Prostate gland (tissue), 2 donors: Measurements from ENCODE around the gene COL1A2. TPM values are rescaled to one million over a fixed set of nuclear protein-coding genes. Genes with fewer than 3 reads are reported as not detected.
A peak's percentile ranks its signal among the peaks of the same experiment; 100 is the strongest.

ENCODE experiments used
- DNase-seq: peaks from one replicate; pipeline ENCODE4 v3.0.0-alpha.2; 2019; ENCODE audit warnings: low spot score
- H3K27ac ChIP-seq, 2 donors: fragments of 200-600 bp; sonication (generic); 2 replicates each; pipeline ENCODE4 v1.5.1; 2017 to 2019
- H3K27me3 ChIP-seq: fragments of 200-600 bp; sonication (generic); replicated peaks from 2 replicates; pipeline ENCODE4 v1.5.1; 2019; ENCODE audit not compliant: insufficient read depth
- H3K36me3 ChIP-seq, 2 donors: fragments of 200-600 bp; sonication (generic); 1 replicate in 1 of 2; 2 replicates in 1 of 2; pipeline versions ENCODE4 v1.5.1 to v1.8.1; 2017 to 2019
- H3K4me1 ChIP-seq: fragments of 200-600 bp; sonication (generic); replicated peaks from 2 replicates; pipeline ENCODE4 v1.5.1; 2019
- H3K4me3 ChIP-seq, 2 donors: fragments of 200-600 bp; sonication (generic); 2 replicates each; pipeline ENCODE4 v1.5.1; 2017 to 2019
- H3K9me3 ChIP-seq: fragments of 200-600 bp; sonication (generic); 2 replicates; pipeline ENCODE4 v1.5.1; 2017
- POLR2A ChIP-seq: fragments of 450-650 bp; IDR thresholded peaks from one replicate; pipeline ENCODE4 v1.6.1; 2016; ENCODE audit warnings: antibody characterized with exemption, mild to moderate bottlenecking
- POLR2AphosphoS5 ChIP-seq: sonication (generic); formaldehyde crosslinking; IDR thresholded peaks from one replicate; pipeline ENCODE4 v1.6.1; 2017; ENCODE audit warnings: antibody characterized with exemption
- WGBS: methylation state at CpG from one replicate; pipeline ENCODE4 v1.1.5; 2018; 5-methylcytosine and 5-hydroxymethylcytosine counted together
- intact Hi-C: fragments of 100-400 bp; cut with DNase I; formaldehyde crosslinking; loops from one replicate; pipeline ENCODE4 v1.14.2; 2022
- total RNA-seq, 2 donors: library from RNA; depleted of rRNA; stranded (reverse); fragments of >200 nt; gene quantifications; one replicate each; pipeline ENCODE4 v1.1.0, GENCODE V29; 2016
- TF ChIP-seq, protein P1 (sequence below), 4 experiments: fragments of 200-600 bp in 2 of 4; fragments of 450-650 bp in 2 of 4; sonication (generic) in 2 of 4; IDR thresholded peaks; 1 replicate in 3 of 4; 2 replicates in 1 of 4; pipeline ENCODE4 v1.5.1; 2016 to 2019; ENCODE audit warnings: antibody characterized with exemption in 4 of 4, mild to moderate bottlenecking in 2 of 4, moderate library complexity in 2 of 4

COL1A2 gene
- total RNA-seq, 2 donors from 2014 or later, result 51.2 to 805 TPM

DNA sequence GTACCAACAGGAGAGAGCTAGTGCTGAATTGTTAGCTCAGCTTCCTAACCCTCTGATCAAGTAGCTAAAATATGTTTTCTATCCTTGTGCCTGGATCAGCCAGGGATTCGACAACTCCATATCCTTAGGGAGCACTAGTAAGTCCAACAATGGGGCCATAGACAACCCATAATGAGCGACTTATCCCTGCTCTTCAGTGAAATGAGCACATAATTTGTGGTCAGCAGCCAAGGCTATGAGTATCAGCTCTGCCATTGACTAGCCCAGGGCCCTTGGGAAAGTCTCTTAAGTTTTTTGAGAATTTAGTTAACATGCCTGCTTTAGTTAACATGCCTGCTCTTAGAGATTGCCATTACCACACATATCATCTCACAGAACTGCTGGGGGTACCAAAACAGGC is 39.3 kb downstream of the COL1A2 start:
- Histone ChIP-seq H3K9me3 (no peaks in the 10 kb centered on the region), H3K36me3 (no peaks in the 10 kb centered on the region), H3K27me3 (no peaks in the 10 kb centered on the region), H3K27ac (no peak overlapping the region), H3K4me1 (no peaks in the 10 kb centered on the region), H3K4me3 (no peak overlapping the region)
- no peak for DNase-seq
- WGBS, result 80% methylated on average over 2 of the region's 2 CpGs
- intact Hi-C loops, result no loop called here
- TF ChIP-seq, protein P1, sequence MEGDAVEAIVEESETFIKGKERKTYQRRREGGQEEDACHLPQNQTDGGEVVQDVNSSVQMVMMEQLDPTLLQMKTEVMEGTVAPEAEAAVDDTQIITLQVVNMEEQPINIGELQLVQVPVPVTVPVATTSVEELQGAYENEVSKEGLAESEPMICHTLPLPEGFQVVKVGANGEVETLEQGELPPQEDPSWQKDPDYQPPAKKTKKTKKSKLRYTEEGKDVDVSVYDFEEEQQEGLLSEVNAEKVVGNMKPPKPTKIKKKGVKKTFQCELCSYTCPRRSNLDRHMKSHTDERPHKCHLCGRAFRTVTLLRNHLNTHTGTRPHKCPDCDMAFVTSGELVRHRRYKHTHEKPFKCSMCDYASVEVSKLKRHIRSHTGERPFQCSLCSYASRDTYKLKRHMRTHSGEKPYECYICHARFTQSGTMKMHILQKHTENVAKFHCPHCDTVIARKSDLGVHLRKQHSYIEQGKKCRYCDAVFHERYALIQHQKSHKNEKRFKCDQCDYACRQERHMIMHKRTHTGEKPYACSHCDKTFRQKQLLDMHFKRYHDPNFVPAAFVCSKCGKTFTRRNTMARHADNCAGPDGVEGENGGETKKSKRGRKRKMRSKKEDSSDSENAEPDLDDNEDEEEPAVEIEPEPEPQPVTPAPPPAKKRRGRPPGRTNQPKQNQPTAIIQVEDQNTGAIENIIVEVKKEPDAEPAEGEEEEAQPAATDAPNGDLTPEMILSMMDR (IDR thresholded peaks at IDR 0.05), result no peak

DNA sequence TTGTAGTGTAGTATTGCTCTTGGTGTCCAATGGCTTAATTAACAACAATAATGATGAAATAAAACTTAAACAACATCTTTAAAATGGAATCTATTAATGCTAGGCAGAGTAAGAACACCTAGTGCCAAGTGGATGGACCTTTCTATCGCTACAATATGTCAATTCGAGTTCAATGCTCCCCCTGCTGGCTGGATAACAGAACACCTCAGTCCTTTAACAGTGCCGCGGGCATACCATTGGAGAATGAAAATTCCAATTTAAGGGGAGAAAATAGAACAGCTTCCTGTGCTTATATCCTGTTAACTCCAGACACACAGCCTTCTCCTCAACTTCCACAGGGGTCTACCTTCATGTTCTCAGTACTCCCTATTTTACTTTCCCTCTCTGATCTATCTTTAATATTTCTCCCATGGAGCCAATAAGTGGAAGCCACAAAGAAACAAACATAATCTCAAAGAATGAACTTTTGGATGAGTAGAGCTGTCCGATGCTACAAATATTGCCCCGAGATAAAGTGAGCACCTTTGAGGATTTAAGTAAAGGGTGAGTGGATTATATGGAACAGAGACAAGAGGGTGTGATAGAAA is 41.4 kb downstream of the COL1A2 start:
- H3K9me3 ChIP-seq, result no peaks in the 10 kb centered on the region
- TF ChIP-seq, protein P1 (IDR thresholded peaks at IDR 0.05), result peak; percentile 28 to 69 (median 62)
- TF ChIP-seq POLR2A, result no peak
- no peaks in the 10 kb centered on the region for H3K27me3 ChIP-seq
- no peaks in the 10 kb centered on the region for H3K4me1 ChIP-seq
- DNase-seq, result peak; percentile 70
- H3K36me3 ChIP-seq, result no peaks in the 10 kb centered on the region
- no peak overlapping the region for H3K27ac ChIP-seq
- 23% methylated on average over 6 of the region's 6 CpGs for WGBS
- no peak overlapping the region for H3K4me3 ChIP-seq
- intact Hi-C loops, result loop anchor here (1.0 kb wide), 1 partner anchor 147 kb away; no protein-coding TSS in a partner anchor

DNA sequence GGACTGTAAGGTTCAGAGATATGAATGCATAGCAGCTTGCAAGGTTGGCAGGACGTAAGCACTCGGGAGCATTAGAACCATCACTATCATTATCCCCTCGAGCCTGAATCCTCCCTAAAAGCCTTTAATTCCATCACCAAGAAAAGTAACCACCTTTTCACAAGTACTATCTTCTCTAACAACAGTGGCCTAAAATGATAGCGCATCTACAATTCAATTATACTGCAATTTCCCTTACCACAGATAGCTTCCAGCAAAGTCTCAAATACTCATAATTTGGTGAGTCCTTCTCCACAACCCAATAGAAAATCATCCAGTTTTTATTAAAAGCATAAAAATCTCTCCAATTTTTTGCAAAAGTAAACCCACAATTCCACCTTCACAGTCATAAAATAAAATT is 42.0 kb downstream of the COL1A2 start:
- H3K36me3 ChIP-seq, result no peaks in the 10 kb centered on the region
- H3K9me3 ChIP-seq, result no peaks in the 10 kb centered on the region
- intact Hi-C loops, result loop anchor here (1.0 kb wide), 1 partner anchor 147 kb away; no protein-coding TSS in a partner anchor
- no peaks in the 10 kb centered on the region for H3K27me3 ChIP-seq
- no peak overlapping the region for H3K4me3 ChIP-seq
- 93% methylated on average over 4 of the region's 4 CpGs for WGBS
- no peak overlapping the region for H3K27ac ChIP-seq
- H3K4me1 ChIP-seq, result no peaks in the 10 kb centered on the region
- no peak for DNase-seq
- TF ChIP-seq, protein P1 (IDR thresholded peaks at IDR 0.05), result no peak
- TF ChIP-seq POLR2A (no peak), POLR2AphosphoS5 (no peak)

DNA sequence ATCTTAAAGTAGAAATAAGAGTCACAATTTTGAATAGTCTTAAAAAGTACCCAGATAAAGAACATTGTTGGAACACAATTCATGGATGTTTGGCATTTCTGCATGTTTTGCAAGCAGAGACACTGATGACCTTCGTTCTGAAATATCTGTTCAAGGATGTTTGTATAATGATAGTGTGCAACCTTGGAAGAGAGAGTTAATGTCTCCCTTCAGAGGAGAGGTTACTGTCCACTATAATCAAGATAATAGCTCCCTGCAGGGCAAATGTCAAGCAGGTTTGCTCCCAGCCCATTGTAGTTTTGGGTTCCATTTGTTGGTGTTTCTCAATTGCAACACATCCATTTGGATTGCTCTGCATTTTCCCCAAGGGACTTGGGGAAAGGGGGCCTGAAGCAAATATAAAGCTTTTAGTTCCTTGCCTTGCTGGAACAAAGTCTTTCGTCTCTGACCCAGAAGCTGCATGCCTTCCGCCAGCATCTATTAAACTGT is 45.2 kb downstream of the COL1A2 start:
- intact Hi-C loops, result loop anchor here (10.0 kb wide), 2 partner anchors 805 to 1035 kb away; no protein-coding TSS in a partner anchor
- H3K27ac ChIP-seq, result no peak overlapping the region
- no peak overlapping the region for H3K4me3 ChIP-seq
- H3K36me3 ChIP-seq, result no peaks in the 10 kb centered on the region
- H3K27me3 ChIP-seq, result no peaks in the 10 kb centered on the region
- no peaks in the 10 kb centered on the region for H3K9me3 ChIP-seq
- WGBS, result 70% methylated on average over 3 of the region's 3 CpGs
- TF ChIP-seq POLR2A, result no peak
- TF ChIP-seq, protein P1 (IDR thresholded peaks at IDR 0.05), result no peak
- no peak for TF ChIP-seq POLR2AphosphoS5
- H3K4me1 ChIP-seq, result no peaks in the 10 kb centered on the region
- no peak for DNase-seq

DNA sequence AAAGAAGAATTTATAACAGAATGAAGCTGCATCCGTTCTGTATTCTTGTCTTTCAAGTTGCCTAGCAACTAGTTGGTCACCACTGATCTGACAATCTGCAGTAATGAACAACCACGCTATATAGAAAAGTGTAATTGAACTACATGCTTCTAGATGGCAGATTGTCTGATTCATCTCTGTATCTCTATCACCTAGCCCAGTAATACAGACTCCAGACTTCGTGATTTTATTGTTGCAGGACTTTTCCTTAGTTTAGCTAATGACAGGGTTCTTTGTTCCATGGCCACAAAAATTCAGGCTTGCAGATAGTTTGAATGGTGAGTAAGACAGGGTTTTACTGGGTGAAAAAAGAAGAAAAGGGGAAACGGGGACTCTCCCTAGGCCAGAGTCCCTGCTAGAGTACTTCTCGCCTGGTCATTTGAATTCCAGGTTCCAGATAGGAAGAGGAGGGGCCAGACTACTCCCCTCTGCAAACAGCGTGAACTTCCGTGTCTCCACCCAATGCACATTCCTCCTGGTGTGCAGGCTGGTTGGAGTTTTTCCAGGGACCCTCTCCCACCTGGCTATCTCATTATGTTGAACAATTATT is 45.9 kb downstream of the COL1A2 start:
- no peaks in the 10 kb centered on the region for H3K9me3 ChIP-seq
- 48% methylated on average over 7 of the region's 7 CpGs for WGBS
- no peak overlapping the region for H3K4me3 ChIP-seq
- intact Hi-C loops, result loop anchor here (10.0 kb wide), 2 partner anchors 804 to 1034 kb away; no protein-coding TSS in a partner anchor
- TF ChIP-seq, protein P1 (IDR thresholded peaks at IDR 0.05), result no peak
- no peak for TF ChIP-seq POLR2A
- no peak for TF ChIP-seq POLR2AphosphoS5
- no peaks in the 10 kb centered on the region for H3K4me1 ChIP-seq
- no peaks in the 10 kb centered on the region for H3K36me3 ChIP-seq
- no peak for DNase-seq
- no peak overlapping the region for H3K27ac ChIP-seq
- no peaks in the 10 kb centered on the region for H3K27me3 ChIP-seq
